Mesenchymal stem cell (in vitro differentiated cells and primary cell): ENCODE results near the gene UBE2G1.

Experiments
- DNase-seq: peaks from one replicate; pipeline ENCODE4 v3.0.0-alpha.2; 2013
- H2AFZ ChIP-seq: one replicate; pipeline ENCODE4 v1.6.1; 2013; ENCODE audit warnings: low read depth, mild to moderate bottlenecking, control low read depth, inconsistent platforms, low read length, moderate library complexity
- H2AK5ac ChIP-seq: 2 replicates; pipeline ENCODE4 v1.6.1; 2013; ENCODE audit warnings: low read length, moderate library complexity, mild to moderate bottlenecking, inconsistent platforms; ENCODE audit not compliant: severe bottlenecking
- H2BK120ac ChIP-seq: one replicate; pipeline ENCODE4 v1.6.1; 2013; ENCODE audit warnings: low read depth, mild to moderate bottlenecking, inconsistent platforms, low read length, moderate library complexity
- H2BK12ac ChIP-seq, 2 experiments: one replicate each; pipeline ENCODE4 v1.6.1; 2013; ENCODE audit warnings: inconsistent platforms in 2 of 2, low read length in 2 of 2, mild to moderate bottlenecking in 2 of 2, moderate library complexity in 2 of 2, control low read depth in 1 of 2
- H2BK15ac ChIP-seq: one replicate; pipeline ENCODE4 v1.6.1; 2013; ENCODE audit warnings: mild to moderate bottlenecking, low read depth, inconsistent platforms; ENCODE audit not compliant: poor library complexity, severe bottlenecking
- H2BK5ac ChIP-seq: 2 replicates; pipeline ENCODE4 v1.6.1; 2013; ENCODE audit warnings: low read depth, mild to moderate bottlenecking, low read length, control low read depth, inconsistent platforms; ENCODE audit not compliant: poor library complexity, severe bottlenecking
- H3K14ac ChIP-seq, 2 experiments: one replicate each; pipeline ENCODE4 v1.6.1; 2013; ENCODE audit warnings: inconsistent platforms in 2 of 2, low read length in 2 of 2, control low read depth in 1 of 2, mild to moderate bottlenecking in 1 of 2, moderate library complexity in 1 of 2
- H3K18ac ChIP-seq, 2 experiments: one replicate each; pipeline ENCODE4 v1.6.1; 2013; ENCODE audit warnings: inconsistent platforms in 2 of 2, low read length in 2 of 2, control low read depth in 1 of 2, low read depth in 1 of 2, mild to moderate bottlenecking in 1 of 2
- H3K23ac ChIP-seq, 2 experiments: one replicate each; pipeline ENCODE4 v1.6.1; 2013; ENCODE audit warnings: inconsistent platforms in 2 of 2, low read length in 2 of 2, mild to moderate bottlenecking in 2 of 2, moderate library complexity in 2 of 2, control low read depth in 1 of 2
- H3K27ac ChIP-seq: 2 replicates; pipeline ENCODE4 v1.5.1; 2013; ENCODE audit warnings: mild to moderate bottlenecking, moderate library complexity, low read length, control low read depth, inconsistent platforms; ENCODE audit not compliant: poor library complexity, severe bottlenecking
- H3K27me3 ChIP-seq, 2 experiments: 2 replicates each; pipeline versions ENCODE4 v1.6.1 to v1.7.0; 2013; ENCODE audit warnings: low read length in 2 of 2, mild to moderate bottlenecking in 2 of 2, moderate library complexity in 2 of 2, control low read depth in 1 of 2, inconsistent platforms in 1 of 2; ENCODE audit not compliant: control insufficient read depth in 1 of 2, insufficient read depth in 1 of 2
- H3K36me3 ChIP-seq, 2 experiments: 2 replicates each; pipeline versions ENCODE4 v1.6.1 to v1.7.0; 2013; ENCODE audit warnings: low read length in 2 of 2, control low read depth in 1 of 2, inconsistent platforms in 1 of 2, low read depth in 1 of 2, mild to moderate bottlenecking in 1 of 2; ENCODE audit not compliant: insufficient read depth in 2 of 2, control insufficient read depth in 1 of 2
- H3K4ac ChIP-seq, 2 experiments: one replicate each; pipeline ENCODE4 v1.6.1; 2013; ENCODE audit warnings: inconsistent platforms in 2 of 2, low read length in 2 of 2, mild to moderate bottlenecking in 2 of 2, moderate library complexity in 2 of 2, control low read depth in 1 of 2, low read depth in 1 of 2
- H3K4me1 ChIP-seq: 2 replicates; pipeline ENCODE4 v1.6.1; 2013; ENCODE audit warnings: low read depth, low read length, control low read depth; ENCODE audit not compliant: control insufficient read depth, insufficient read depth
- H3K4me2 ChIP-seq: 2 replicates; pipeline ENCODE4 v1.6.1; 2013; ENCODE audit warnings: low read length, mild to moderate bottlenecking, inconsistent platforms; ENCODE audit not compliant: poor library complexity, severe bottlenecking
- H3K4me3 ChIP-seq, 2 experiments: 2 replicates each; pipeline versions ENCODE4 v1.5.1 to v1.7.0; 2013; ENCODE audit warnings: low read length in 2 of 2, mild to moderate bottlenecking in 2 of 2, control low read depth in 1 of 2, low read depth in 1 of 2; ENCODE audit not compliant: insufficient read depth in 1 of 2
- H3K79me1 ChIP-seq: replicated peaks from 2 replicates; pipeline ENCODE4 v1.6.1; 2013; ENCODE audit warnings: mild to moderate bottlenecking, control low read depth, low read length, inconsistent platforms; ENCODE audit not compliant: poor library complexity, severe bottlenecking
- H3K9ac ChIP-seq: 2 replicates; pipeline ENCODE4 v1.7.0; 2013; ENCODE audit warnings: mild to moderate bottlenecking, low read length, moderate library complexity
- H3K9me3 ChIP-seq: 2 replicates; pipeline ENCODE4 v1.7.0; 2013; ENCODE audit warnings: mild to moderate bottlenecking, low read length; ENCODE audit not compliant: control insufficient read depth
- H4K8ac ChIP-seq: one replicate; pipeline ENCODE4 v1.6.1; 2013; ENCODE audit warnings: inconsistent platforms, mild to moderate bottlenecking, low read length, moderate library complexity
- H4K91ac ChIP-seq: one replicate; pipeline ENCODE4 v1.6.1; 2013; ENCODE audit warnings: mild to moderate bottlenecking, low read length, inconsistent platforms
- WGBS: methylation state at CpG from one replicate; pipeline ENCODE4 v1.1.7; 2013; ENCODE audit warnings: mixed read lengths; 5-methylcytosine and 5-hydroxymethylcytosine counted together

UBE2G1 gene

DNA sequence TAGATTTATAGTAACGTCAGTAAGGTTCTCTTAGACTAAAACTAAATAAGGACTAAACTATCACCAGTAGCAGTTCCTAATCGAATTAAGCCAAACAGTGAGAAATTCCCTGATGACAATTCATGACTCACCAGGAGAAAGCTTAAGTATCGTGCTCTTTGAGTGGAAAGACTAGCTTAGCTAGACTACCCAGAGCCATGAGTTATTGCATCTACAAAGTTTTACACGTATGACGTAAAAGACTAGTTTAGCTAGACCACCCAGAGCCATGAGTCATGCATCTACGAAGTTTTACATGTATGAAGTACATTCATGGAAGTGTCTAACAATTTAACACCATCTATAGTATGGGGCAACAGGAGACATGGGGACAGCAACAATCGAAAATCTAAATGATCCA, 36.6 kb downstream of the UBE2G1 start:
- H3K23ac ChIP-seq = no peak overlapping the region
- H3K4me3 ChIP-seq = no peak overlapping the region
- no peaks in the 10 kb centered on the region for H3K79me1 ChIP-seq
- H2AFZ ChIP-seq = no peak overlapping the region
- no peak overlapping the region for H2BK5ac ChIP-seq
- DNase-seq = peak; percentile 99
- 0% methylated on average over 2 of the region's 7 CpGs for WGBS
- H3K4ac ChIP-seq = no peak overlapping the region
- H2AK5ac ChIP-seq = no peak overlapping the region
- H3K18ac ChIP-seq = no peak overlapping the region
- no peak overlapping the region for H4K8ac ChIP-seq
- no peak overlapping the region for H3K14ac ChIP-seq
- H2BK12ac ChIP-seq = no peak overlapping the region
- H3K9ac ChIP-seq = peak overlapping the region; percentile 65
- peaks cover 0 to 3% of the 10 kb centered on the region in 2 experiments for H3K36me3 ChIP-seq
- no peak overlapping the region for H2BK120ac ChIP-seq
- no peak overlapping the region for H2BK15ac ChIP-seq
- no peaks in the 10 kb centered on the region for H3K27me3 ChIP-seq
- H3K9me3 ChIP-seq = no peaks in the 10 kb centered on the region
- no peak overlapping the region for H4K91ac ChIP-seq
- peaks cover 8% of the 10 kb centered on the region for H3K4me1 ChIP-seq
- peak overlapping the region; percentile 72 for H3K27ac ChIP-seq
- no peak overlapping the region for H3K4me2 ChIP-seq

- 23% methylated on average over 5 of the region's 5 CpGs for WGBS
- Histone ChIP-seq H3K36me3 (peaks cover 0 to 3% of the 10 kb centered on the region in 2 experiments), H3K9me3 (no peaks in the 10 kb centered on the region), H3K23ac (no peak overlapping the region), H3K4me1 (peaks cover 8% of the 10 kb centered on the region), H3K18ac (peak overlapping the region in 1 of 2 experiments; percentile 33), H2BK5ac (no peak overlapping the region), H2BK15ac (no peak overlapping the region), H2AK5ac (no peak overlapping the region), H3K4me2 (no peak overlapping the region), H3K27me3 (no peaks in the 10 kb centered on the region), H3K9ac (peak overlapping the region; percentile 6), H2BK120ac (no peak overlapping the region), H4K8ac (peak overlapping the region; percentile 72), H4K91ac (no peak overlapping the region), H3K4me3 (no peak overlapping the region), H2AFZ (no peak overlapping the region), H3K27ac (no peak overlapping the region), H3K14ac (no peak overlapping the region), H3K4ac (no peak overlapping the region), H2BK12ac (no peak overlapping the region), H3K79me1 (peaks cover 2% of the 10 kb centered on the region)
- DNase-seq = peak; percentile 53
Observed at GRCh38 chr17:4327606-4328005, 38.9 kb downstream of the UBE2G1 start.

DNA sequence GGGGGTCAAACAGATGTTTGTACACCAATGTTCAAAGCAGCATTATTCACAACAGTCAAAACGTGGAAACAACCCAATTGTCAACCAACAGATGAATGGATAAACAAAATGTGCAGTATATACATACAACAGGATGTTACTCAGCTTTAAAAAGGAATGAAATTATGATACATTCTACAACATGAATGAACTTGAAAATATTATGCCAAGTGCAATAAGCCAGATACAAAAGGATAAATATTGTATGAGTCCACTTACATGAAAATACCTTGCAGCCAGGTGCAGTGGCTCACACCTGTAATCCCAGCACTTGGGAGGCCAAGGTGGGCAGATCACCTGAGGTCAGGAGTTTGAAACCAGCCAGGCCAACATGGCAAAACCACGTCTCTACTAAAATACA, 39.9 kb downstream of the UBE2G1 start:
- H3K14ac ChIP-seq = no peak overlapping the region
- 100% methylated on average over 1 of the region's 2 CpGs for WGBS

GRCh38 chr17:4326112-4326511, 40.4 kb downstream of the UBE2G1 start:
- H3K4me3 ChIP-seq = no peak overlapping the region
- H3K23ac ChIP-seq = no peak overlapping the region
- H3K36me3 ChIP-seq = peaks cover 0 to 3% of the 10 kb centered on the region in 2 experiments
- H2BK120ac ChIP-seq = no peak overlapping the region
- no peak overlapping the region for H3K14ac ChIP-seq
- H3K27me3 ChIP-seq = no peaks in the 10 kb centered on the region
- H3K4me2 ChIP-seq = no peak overlapping the region
- DNase-seq = no peak
- H3K18ac ChIP-seq = no peak overlapping the region
- H4K8ac ChIP-seq = no peak overlapping the region
- no peak overlapping the region for H2AFZ ChIP-seq
- H3K79me1 ChIP-seq = peaks cover 3% of the 10 kb centered on the region
- H2BK12ac ChIP-seq = no peak overlapping the region
- H2BK15ac ChIP-seq = no peak overlapping the region
- H3K4ac ChIP-seq = no peak overlapping the region
- no peak overlapping the region for H2AK5ac ChIP-seq
- H4K91ac ChIP-seq = no peak overlapping the region
- no peak overlapping the region for H2BK5ac ChIP-seq
- H3K9me3 ChIP-seq = no peaks in the 10 kb centered on the region
- peaks cover 5% of the 10 kb centered on the region for H3K4me1 ChIP-seq
- H3K9ac ChIP-seq = no peak overlapping the region
- H3K27ac ChIP-seq = no peak overlapping the region

More for the DNA sequence above, 39.9 kb downstream of the UBE2G1 start:
- Histone ChIP-seq H3K23ac (no peak overlapping the region), H3K4me1 (peaks cover 5% of the 10 kb centered on the region), H2AFZ (no peak overlapping the region), H3K27ac (no peak overlapping the region), H2BK5ac (no peak overlapping the region), H3K4ac (no peak overlapping the region), H2AK5ac (no peak overlapping the region), H3K36me3 (peaks cover 0 to 3% of the 10 kb centered on the region in 2 experiments), H2BK12ac (no peak overlapping the region), H4K91ac (no peak overlapping the region), H3K4me3 (no peak overlapping the region), H3K27me3 (no peaks in the 10 kb centered on the region), H3K79me1 (peaks cover 2% of the 10 kb centered on the region), H3K18ac (no peak overlapping the region), H2BK15ac (no peak overlapping the region), H2BK120ac (no peak overlapping the region), H3K4me2 (no peak overlapping the region), H4K8ac (no peak overlapping the region), H3K9me3 (no peaks in the 10 kb centered on the region), H3K9ac (no peak overlapping the region)
- no peak for DNase-seq
